Measurements from ENCODE around the gene CPA3. TPM values are rescaled to one million over a fixed set of nuclear protein-coding genes. Genes with fewer than 3 reads are reported as not detected.

CPA3 gene
- total and polyA plus RNA-seq, 4 donors: 0.42 to 8.6 (median 1.9) TPM; not detected in 1

DNA sequence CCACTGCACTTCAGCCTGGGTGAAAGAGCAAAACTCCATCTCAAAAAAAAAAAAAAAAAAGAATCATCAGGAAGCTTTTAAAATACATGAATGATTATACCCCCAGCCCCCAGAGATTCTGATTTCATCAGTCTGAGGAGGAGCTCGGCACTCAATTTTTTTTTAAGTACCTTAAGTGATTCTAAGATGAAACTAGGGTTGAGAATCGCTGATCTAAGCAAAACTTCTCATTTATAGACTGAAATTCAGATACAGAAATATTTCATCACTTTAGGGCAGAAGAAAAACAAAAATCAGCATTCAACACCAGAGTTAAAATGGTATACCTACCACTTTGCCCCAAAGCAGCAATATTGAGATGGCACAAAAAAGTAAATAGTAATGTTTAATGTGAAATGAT is 24.7 kb downstream of the CPA3 start:
- 88% methylated on average over 2 of the region's 2 CpGs for WGBS
- H3K27me3 ChIP-seq (ENCODE audit: control insufficient read depth in 4 of 4, insufficient read depth in 4 of 4, low read length in 3 of 4): no peaks in the 10 kb centered on the region
- no peaks in the 10 kb centered on the region for H3K4me1 ChIP-seq (ENCODE audit: control insufficient read depth in 4 of 4, insufficient read depth in 4 of 4, low read length in 3 of 4)
- no peak overlapping the region for H3K4me3 ChIP-seq (ENCODE audit: low read depth in 1 of 3, low read length in 3 of 3)
- H3K36me3 ChIP-seq (ENCODE audit: control insufficient read depth in 4 of 4, insufficient read depth in 3 of 4, low read depth in 1 of 4, low read length in 3 of 4): no peaks in the 10 kb centered on the region
- H3K27ac ChIP-seq (ENCODE audit: low read depth in 1 of 2, low read length in 2 of 2): no peak overlapping the region
- no peak for TF ChIP-seq FOXA2 (IDR thresholded peaks at IDR 0.05)
- no peak for TF ChIP-seq TAF1 (conservative IDR thresholded peaks at IDR 0.05)
- TF ChIP-seq HNF4G (IDR thresholded peaks at IDR 0.05): no peak
- TF ChIP-seq EGR1 (IDR thresholded peaks at IDR 0.05; ENCODE audit: low read depth in 2 of 2): no peak
- TF ChIP-seq, protein P1, sequence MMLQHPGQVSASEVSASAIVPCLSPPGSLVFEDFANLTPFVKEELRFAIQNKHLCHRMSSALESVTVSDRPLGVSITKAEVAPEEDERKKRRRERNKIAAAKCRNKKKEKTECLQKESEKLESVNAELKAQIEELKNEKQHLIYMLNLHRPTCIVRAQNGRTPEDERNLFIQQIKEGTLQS (IDR thresholded peaks at IDR 0.05): no peak
- TF ChIP-seq, protein P2, sequence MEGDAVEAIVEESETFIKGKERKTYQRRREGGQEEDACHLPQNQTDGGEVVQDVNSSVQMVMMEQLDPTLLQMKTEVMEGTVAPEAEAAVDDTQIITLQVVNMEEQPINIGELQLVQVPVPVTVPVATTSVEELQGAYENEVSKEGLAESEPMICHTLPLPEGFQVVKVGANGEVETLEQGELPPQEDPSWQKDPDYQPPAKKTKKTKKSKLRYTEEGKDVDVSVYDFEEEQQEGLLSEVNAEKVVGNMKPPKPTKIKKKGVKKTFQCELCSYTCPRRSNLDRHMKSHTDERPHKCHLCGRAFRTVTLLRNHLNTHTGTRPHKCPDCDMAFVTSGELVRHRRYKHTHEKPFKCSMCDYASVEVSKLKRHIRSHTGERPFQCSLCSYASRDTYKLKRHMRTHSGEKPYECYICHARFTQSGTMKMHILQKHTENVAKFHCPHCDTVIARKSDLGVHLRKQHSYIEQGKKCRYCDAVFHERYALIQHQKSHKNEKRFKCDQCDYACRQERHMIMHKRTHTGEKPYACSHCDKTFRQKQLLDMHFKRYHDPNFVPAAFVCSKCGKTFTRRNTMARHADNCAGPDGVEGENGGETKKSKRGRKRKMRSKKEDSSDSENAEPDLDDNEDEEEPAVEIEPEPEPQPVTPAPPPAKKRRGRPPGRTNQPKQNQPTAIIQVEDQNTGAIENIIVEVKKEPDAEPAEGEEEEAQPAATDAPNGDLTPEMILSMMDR (IDR thresholded peaks at IDR 0.05; ENCODE audit: low read depth, low read length, missing input control): no peak
- no peak for TF ChIP-seq NR2F2 (IDR thresholded peaks at IDR 0.05)
- TF ChIP-seq HNF4A (conservative IDR thresholded peaks at IDR 0.05): no peak
- TF ChIP-seq, protein P3, sequence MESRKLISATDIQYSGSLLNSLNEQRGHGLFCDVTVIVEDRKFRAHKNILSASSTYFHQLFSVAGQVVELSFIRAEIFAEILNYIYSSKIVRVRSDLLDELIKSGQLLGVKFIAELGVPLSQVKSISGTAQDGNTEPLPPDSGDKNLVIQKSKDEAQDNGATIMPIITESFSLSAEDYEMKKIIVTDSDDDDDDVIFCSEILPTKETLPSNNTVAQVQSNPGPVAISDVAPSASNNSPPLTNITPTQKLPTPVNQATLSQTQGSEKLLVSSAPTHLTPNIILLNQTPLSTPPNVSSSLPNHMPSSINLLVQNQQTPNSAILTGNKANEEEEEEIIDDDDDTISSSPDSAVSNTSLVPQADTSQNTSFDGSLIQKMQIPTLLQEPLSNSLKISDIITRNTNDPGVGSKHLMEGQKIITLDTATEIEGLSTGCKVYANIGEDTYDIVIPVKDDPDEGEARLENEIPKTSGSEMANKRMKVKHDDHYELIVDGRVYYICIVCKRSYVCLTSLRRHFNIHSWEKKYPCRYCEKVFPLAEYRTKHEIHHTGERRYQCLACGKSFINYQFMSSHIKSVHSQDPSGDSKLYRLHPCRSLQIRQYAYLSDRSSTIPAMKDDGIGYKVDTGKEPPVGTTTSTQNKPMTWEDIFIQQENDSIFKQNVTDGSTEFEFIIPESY (IDR thresholded peaks at IDR 0.05): no peak
- TF ChIP-seq, protein P4, sequence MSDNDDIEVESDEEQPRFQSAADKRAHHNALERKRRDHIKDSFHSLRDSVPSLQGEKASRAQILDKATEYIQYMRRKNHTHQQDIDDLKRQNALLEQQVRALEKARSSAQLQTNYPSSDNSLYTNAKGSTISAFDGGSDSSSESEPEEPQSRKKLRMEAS (IDR thresholded peaks at IDR 0.05): no peak
- no peak for TF ChIP-seq RXRA (IDR thresholded peaks at IDR 0.05)
- no peak for TF ChIP-seq FOXA1 (IDR thresholded peaks at IDR 0.05)
- TF ChIP-seq, protein P5, sequence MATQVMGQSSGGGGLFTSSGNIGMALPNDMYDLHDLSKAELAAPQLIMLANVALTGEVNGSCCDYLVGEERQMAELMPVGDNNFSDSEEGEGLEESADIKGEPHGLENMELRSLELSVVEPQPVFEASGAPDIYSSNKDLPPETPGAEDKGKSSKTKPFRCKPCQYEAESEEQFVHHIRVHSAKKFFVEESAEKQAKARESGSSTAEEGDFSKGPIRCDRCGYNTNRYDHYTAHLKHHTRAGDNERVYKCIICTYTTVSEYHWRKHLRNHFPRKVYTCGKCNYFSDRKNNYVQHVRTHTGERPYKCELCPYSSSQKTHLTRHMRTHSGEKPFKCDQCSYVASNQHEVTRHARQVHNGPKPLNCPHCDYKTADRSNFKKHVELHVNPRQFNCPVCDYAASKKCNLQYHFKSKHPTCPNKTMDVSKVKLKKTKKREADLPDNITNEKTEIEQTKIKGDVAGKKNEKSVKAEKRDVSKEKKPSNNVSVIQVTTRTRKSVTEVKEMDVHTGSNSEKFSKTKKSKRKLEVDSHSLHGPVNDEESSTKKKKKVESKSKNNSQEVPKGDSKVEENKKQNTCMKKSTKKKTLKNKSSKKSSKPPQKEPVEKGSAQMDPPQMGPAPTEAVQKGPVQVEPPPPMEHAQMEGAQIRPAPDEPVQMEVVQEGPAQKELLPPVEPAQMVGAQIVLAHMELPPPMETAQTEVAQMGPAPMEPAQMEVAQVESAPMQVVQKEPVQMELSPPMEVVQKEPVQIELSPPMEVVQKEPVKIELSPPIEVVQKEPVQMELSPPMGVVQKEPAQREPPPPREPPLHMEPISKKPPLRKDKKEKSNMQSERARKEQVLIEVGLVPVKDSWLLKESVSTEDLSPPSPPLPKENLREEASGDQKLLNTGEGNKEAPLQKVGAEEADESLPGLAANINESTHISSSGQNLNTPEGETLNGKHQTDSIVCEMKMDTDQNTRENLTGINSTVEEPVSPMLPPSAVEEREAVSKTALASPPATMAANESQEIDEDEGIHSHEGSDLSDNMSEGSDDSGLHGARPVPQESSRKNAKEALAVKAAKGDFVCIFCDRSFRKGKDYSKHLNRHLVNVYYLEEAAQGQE (IDR thresholded peaks at IDR 0.05): no peak
- no peak for TF ChIP-seq RAD21 (IDR thresholded peaks at IDR 0.05)
- no peak for TF ChIP-seq YY1 (IDR thresholded peaks at IDR 0.05)
- TF ChIP-seq SP1 (IDR thresholded peaks at IDR 0.05): no peak
- no peak for TF ChIP-seq GABPA (IDR thresholded peaks at IDR 0.05 in 1 of 2, conservative IDR thresholded peaks at IDR 0.05 in 1 of 2)
- DNase-seq (ENCODE audit: low spot score): no peak
- no peak overlapping the region for H3K9ac ChIP-seq (ENCODE audit: low read depth in 1 of 2, low read length in 2 of 2)
- H3K9me3 ChIP-seq (ENCODE audit: control insufficient read depth in 4 of 4, low read length in 3 of 4): no peaks in the 10 kb centered on the region

DNA sequence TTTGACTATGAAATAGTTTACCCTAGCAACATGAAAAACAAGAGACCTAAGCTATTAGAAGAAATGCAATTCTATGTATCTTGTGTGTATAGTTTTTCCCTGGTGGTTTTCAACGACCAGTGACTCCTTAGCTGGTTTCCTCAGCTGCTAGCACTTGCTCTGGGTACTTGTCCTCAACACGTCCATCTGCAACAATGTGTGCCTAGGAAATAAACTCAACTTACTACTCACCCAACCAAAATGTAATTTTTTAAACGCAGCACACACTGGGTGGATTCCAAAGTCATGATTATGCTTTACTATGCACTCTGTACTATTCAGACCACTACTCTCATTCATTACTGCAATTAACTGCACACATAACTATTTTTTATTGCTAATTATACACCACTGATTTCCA is 31.0 kb downstream of the CPA3 start:
- Histone ChIP-seq H3K9me3 (ENCODE audit: control insufficient read depth in 4 of 4, low read length in 3 of 4) (no peaks in the 10 kb centered on the region), H3K27ac (ENCODE audit: low read depth in 1 of 2, low read length in 2 of 2) (no peak overlapping the region), H3K36me3 (ENCODE audit: control insufficient read depth in 4 of 4, insufficient read depth in 3 of 4, low read depth in 1 of 4, low read length in 3 of 4) (no peaks in the 10 kb centered on the region), H3K4me1 (ENCODE audit: control insufficient read depth in 4 of 4, insufficient read depth in 4 of 4, low read length in 3 of 4) (no peaks in the 10 kb centered on the region), H3K9ac (ENCODE audit: low read depth in 1 of 2, low read length in 2 of 2) (no peak overlapping the region), H3K27me3 (ENCODE audit: control insufficient read depth in 4 of 4, insufficient read depth in 4 of 4, low read length in 3 of 4) (no peaks in the 10 kb centered on the region), H3K4me3 (ENCODE audit: low read depth in 1 of 3, low read length in 3 of 3) (no peak overlapping the region)
- DNase-seq (ENCODE audit: low spot score): no peak
- 67% methylated on average over 3 of the region's 3 CpGs for WGBS
- TF ChIP-seq GABPA (IDR thresholded peaks at IDR 0.05 in 1 of 2, conservative IDR thresholded peaks at IDR 0.05 in 1 of 2): no peak
- no peak for TF ChIP-seq HNF4G (IDR thresholded peaks at IDR 0.05)
- TF ChIP-seq JUND (IDR thresholded peaks at IDR 0.05): no peak
- TF ChIP-seq YY1 (IDR thresholded peaks at IDR 0.05): no peak

All from liver (tissue), 9 donors.